Fibroblast of lung (primary cell): ENCODE results near the gene TVP23A. TPM values are rescaled to one million over a fixed set of nuclear protein-coding genes. Genes with fewer than 3 reads are reported as not detected.
"Not testable (repeated sequence)": the region's sequence is repeated elsewhere in the genome, so short reads cannot be mapped to it uniquely, and the experiment has no call there.

Experiments
- DNase-seq, 2 donors: peaks; one replicate each; pipeline versions ENCODE4 v3.0.0 to v3.0.0-alpha.2; 2010; ENCODE audit warnings: low read depth in 2 of 2
- H2AFZ ChIP-seq: 2 replicates; pipeline ENCODE4 v1.5.1; 2012; ENCODE audit warnings: low read length, control low read depth, inconsistent platforms
- H3K27ac ChIP-seq: 2 replicates; pipeline ENCODE4 v1.5.1; 2011; ENCODE audit warnings: low read length, control low read depth; ENCODE audit not compliant: insufficient read depth
- H3K27me3 ChIP-seq: 2 replicates; pipeline ENCODE4 v1.5.1; 2011; ENCODE audit warnings: mild to moderate bottlenecking, low read length; ENCODE audit not compliant: control insufficient read depth, insufficient read depth
- H3K36me3 ChIP-seq: 2 replicates; pipeline ENCODE4 v1.5.1; 2011; ENCODE audit warnings: low read length; ENCODE audit not compliant: control insufficient read depth, insufficient read depth
- H3K4me1 ChIP-seq: 2 replicates; pipeline ENCODE4 v1.5.1; 2011; ENCODE audit warnings: low read length; ENCODE audit not compliant: control insufficient read depth, insufficient read depth; ENCODE audit errors: extremely low read depth
- H3K4me2 ChIP-seq: 2 replicates; pipeline ENCODE4 v1.5.1; 2011; ENCODE audit warnings: low read length, control low read depth; ENCODE audit not compliant: insufficient read depth; ENCODE audit errors: extremely low read depth
- H3K4me3 ChIP-seq, 4 experiments: fragments of 200-600 bp in 1 of 4; sonication (generic) in 1 of 4; replicated peaks in 1 of 4; 2 replicates each; pipeline ENCODE4 v1.5.1; 2011 to 2016; ENCODE audit warnings: low read length in 4 of 4, low read depth in 3 of 4, mild to moderate bottlenecking in 3 of 4, control low read depth in 2 of 4, inconsistent platforms in 1 of 4, mixed read lengths in 1 of 4; ENCODE audit not compliant: insufficient read depth in 1 of 4; ENCODE audit errors: control extremely low read depth in 1 of 4
- H3K79me2 ChIP-seq: 2 replicates; pipeline ENCODE4 v1.5.1; 2012; ENCODE audit warnings: mild to moderate bottlenecking, low read length, inconsistent platforms; ENCODE audit not compliant: control insufficient read depth, insufficient read depth
- H3K9ac ChIP-seq: 2 replicates; pipeline ENCODE4 v1.5.1; 2011; ENCODE audit warnings: mild to moderate bottlenecking, low read length, control low read depth; ENCODE audit not compliant: insufficient read depth
- H3K9me3 ChIP-seq: 2 replicates; pipeline ENCODE4 v1.5.1; 2012; ENCODE audit warnings: low read depth, low read length; ENCODE audit not compliant: control insufficient read depth, insufficient read depth
- H4K20me1 ChIP-seq: 2 replicates; pipeline ENCODE4 v1.5.1; 2011; ENCODE audit warnings: low read length; ENCODE audit not compliant: control insufficient read depth, insufficient read depth; ENCODE audit errors: extremely low read depth
- CTCF ChIP-seq, 2 donors: IDR thresholded peaks in 1 of 2; conservative IDR thresholded peaks in 1 of 2; 1 replicate in 1 of 2; 2 replicates in 1 of 2; pipeline ENCODE4 v1.5.1; 2011 to 2012; ENCODE audit warnings: low read length in 2 of 2, control low read depth in 1 of 2, inconsistent platforms in 1 of 2, low read depth in 1 of 2, mild to moderate bottlenecking in 1 of 2
- EZH2 ChIP-seq: IDR thresholded peaks from 2 replicates; pipeline ENCODE4 v1.5.1; 2012; ENCODE audit warnings: low read length, control low read depth, mild to moderate bottlenecking; ENCODE audit errors: missing control alignments
- polyA plus RNA-seq, 2 donors: library from polyadenylated mRNA; depleted of rRNA in 1 of 2; stranded (reverse) in 1 of 2; unstranded in 1 of 2; fragments of >200 nt; gene quantifications; 2 replicates each; pipeline ENCODE4 v1.2.1, GENCODE V29; 2011 to 2012; ENCODE audit warnings: missing spikeins in 1 of 2
- total RNA-seq: library from RNA; depleted of rRNA; stranded (reverse); fragments of >200 nt; gene quantifications from 2 replicates; pipeline ENCODE4 v1.2.1, GENCODE V29; 2014

The TVP23A gene
- total and polyA plus RNA-seq, 2 donors (not counting 1 experiment from before 2014, with no cell fraction given), result under 0.01 TPM; not detected in 1

GRCh38 chr16:10777356-10777755, 41.2 kb downstream of the TVP23A start:
- H3K27ac ChIP-seq, result no peak overlapping the region
- no peaks in the 10 kb centered on the region for H3K27me3 ChIP-seq
- H3K9ac ChIP-seq, result no peak overlapping the region
- TF ChIP-seq EZH2 (no peak), CTCF (conservative IDR thresholded peaks at IDR 0.05 in 1 of 2, IDR thresholded peaks at IDR 0.05 in 1 of 2; ENCODE audit: low read depth in 1 of 2, low read length in 2 of 2) (no peak)
- no peak overlapping the region for H3K4me3 ChIP-seq
- no peak overlapping the region for H2AFZ ChIP-seq
- no peak for DNase-seq
- H3K4me1 ChIP-seq, result no peaks in the 10 kb centered on the region
- no peaks in the 10 kb centered on the region for H3K36me3 ChIP-seq
- H3K4me2 ChIP-seq, result no peak overlapping the region
- H4K20me1 ChIP-seq, result no peaks in the 10 kb centered on the region
- no peaks in the 10 kb centered on the region for H3K79me2 ChIP-seq
- no peaks in the 10 kb centered on the region for H3K9me3 ChIP-seq

GRCh38 chr16:10776923-10777322, 41.7 kb downstream of the TVP23A start:
- H3K9ac ChIP-seq, H3K4me3 ChIP-seq, H3K27me3 ChIP-seq, H4K20me1 ChIP-seq, DNase-seq, H3K79me2 ChIP-seq, H3K4me1 ChIP-seq, H3K27ac ChIP-seq, H3K4me2 ChIP-seq, H3K9me3 ChIP-seq, H2AFZ ChIP-seq, H3K36me3 ChIP-seq: not testable (repeated sequence)

- H3K4me1 ChIP-seq, result no peaks in the 10 kb centered on the region
- H3K4me2 ChIP-seq, result no peak overlapping the region
- no peaks in the 10 kb centered on the region for H3K9me3 ChIP-seq
- H4K20me1 ChIP-seq, result no peaks in the 10 kb centered on the region
- no peaks in the 10 kb centered on the region for H3K36me3 ChIP-seq
- no peak overlapping the region for H2AFZ ChIP-seq
- TF ChIP-seq CTCF (conservative IDR thresholded peaks at IDR 0.05 in 1 of 2, IDR thresholded peaks at IDR 0.05 in 1 of 2; ENCODE audit: low read depth in 1 of 2, low read length in 2 of 2) (no peak), EZH2 (no peak)
- H3K4me3 ChIP-seq, result no peak overlapping the region
- DNase-seq, result no peak
- no peaks in the 10 kb centered on the region for H3K79me2 ChIP-seq
- no peak overlapping the region for H3K9ac ChIP-seq
- no peak overlapping the region for H3K27ac ChIP-seq
- H3K27me3 ChIP-seq, result no peaks in the 10 kb centered on the region
Observed at GRCh38 chr16:10776280-10776679, 42.3 kb downstream of the TVP23A start.
